IMR-90 (cell line): Measurements from ENCODE around the gene KIF5C. TPM values are rescaled to one million over a fixed set of nuclear protein-coding genes. Genes with fewer than 3 reads are reported as not detected.

Source experiments
- ATAC-seq: fragments of 200-7000 bp; cut with Tn5 transposase; 2 replicates; pipeline ENCODE4 v1.9.1; 2020; ENCODE audit warnings: low read depth, mild to moderate bottlenecking, moderate library complexity
- BruUV-seq: library from RNA; stranded (reverse); fragments of 400-500 nt; replicated peaks from 2 replicates; lab custom pipeline; 2021; lab: Mats Ljungman, UMichigan
- CTCF ChIA-PET: fragments of 300-600 bp; formaldehyde crosslinking; extraction: SDS; loops from one replicate; lab custom pipeline; 2021; ENCODE audit warnings: antibody characterized with exemption; lab: Yijun Ruan, JAX
- POLR2A ChIA-PET: fragments of 300-600 bp; sonication (Branson Sonifier 250); formaldehyde crosslinking; loops from one replicate; lab custom pipeline; 2022; ENCODE audit warnings: antibody characterized with exemption; ENCODE audit not compliant: unreplicated experiment; lab: Charles Lee
- DNase-seq: peaks from one replicate; pipeline ENCODE4 v3.0.0; 2013
- H2AFZ ChIP-seq: replicated peaks from 2 replicates; pipeline ENCODE3; 2013; ENCODE audit warnings: low read length, mild to moderate bottlenecking; ENCODE audit not compliant: poor library complexity
- H2AK5ac ChIP-seq: 2 replicates; pipeline ENCODE4 v1.6.1; 2013; ENCODE audit warnings: low read depth, low read length, inconsistent platforms
- H2AK9ac ChIP-seq: replicated peaks from 2 replicates; pipeline ENCODE3; 2013; ENCODE audit warnings: mild to moderate bottlenecking, low read depth, low read length, moderate library complexity; ENCODE audit not compliant: poor library complexity
- H2BK120ac ChIP-seq: 2 replicates; pipeline ENCODE4 v1.6.1; 2013; ENCODE audit warnings: low read depth, low read length, inconsistent platforms
- H2BK15ac ChIP-seq: 3 replicates; pipeline ENCODE4 v1.6.1; 2013; ENCODE audit warnings: low read depth, low read length, inconsistent platforms
- H2BK20ac ChIP-seq: 2 replicates; pipeline ENCODE4 v1.6.1; 2013; ENCODE audit warnings: low read depth, mild to moderate bottlenecking, inconsistent platforms, low read length, moderate library complexity
- H2BK5ac ChIP-seq: 2 replicates; pipeline ENCODE4 v1.6.1; 2013; ENCODE audit warnings: mild to moderate bottlenecking, low read depth, low read length, inconsistent platforms; ENCODE audit not compliant: poor library complexity, severe bottlenecking
- H3K14ac ChIP-seq: replicated peaks from 2 replicates; pipeline ENCODE4 v1.6.1; 2013; ENCODE audit warnings: low read depth, low read length, inconsistent platforms
- H3K18ac ChIP-seq: 2 replicates; pipeline ENCODE4 v1.6.1; 2013; ENCODE audit warnings: low read depth, low read length, control low read depth
- H3K23ac ChIP-seq: 2 replicates; pipeline ENCODE4 v1.6.1; 2013; ENCODE audit warnings: low read depth, low read length, inconsistent platforms
- H3K27ac ChIP-seq: 2 replicates; pipeline ENCODE4 v1.5.1; 2013; ENCODE audit warnings: mild to moderate bottlenecking, control low read depth, low read length; ENCODE audit not compliant: insufficient read depth
- H3K27me3 ChIP-seq: 2 replicates; pipeline ENCODE4 v1.6.1; 2013; ENCODE audit warnings: low read length; ENCODE audit not compliant: control insufficient read depth, insufficient read depth
- H3K36me3 ChIP-seq: 2 replicates; pipeline ENCODE4 v1.6.1; 2013; ENCODE audit warnings: low read length, mixed read lengths; ENCODE audit not compliant: control insufficient read depth, insufficient read depth
- H3K4ac ChIP-seq: 2 replicates; pipeline ENCODE4 v1.6.1; 2013; ENCODE audit warnings: low read depth, low read length, inconsistent platforms
- H3K4me1 ChIP-seq: 2 replicates; pipeline ENCODE4 v1.6.1; 2013; ENCODE audit warnings: low read length, mixed read lengths; ENCODE audit not compliant: control insufficient read depth, insufficient read depth
- H3K4me2 ChIP-seq: 2 replicates; pipeline ENCODE4 v1.6.1; 2013; ENCODE audit warnings: low read depth, mild to moderate bottlenecking, control low read depth, low read length, moderate library complexity
- H3K4me3 ChIP-seq: 2 replicates; pipeline ENCODE4 v1.5.1; 2013; ENCODE audit warnings: low read depth, mild to moderate bottlenecking, control low read depth, low read length, moderate library complexity; ENCODE audit not compliant: insufficient read depth
- H3K56ac ChIP-seq: 2 replicates; pipeline ENCODE4 v1.6.1; 2013; ENCODE audit warnings: low read length, inconsistent platforms; ENCODE audit not compliant: insufficient read depth; ENCODE audit errors: extremely low read depth
- H3K79me1 ChIP-seq, 2 experiments: 2 replicates each; pipeline ENCODE4 v1.6.1; 2013; ENCODE audit warnings: low read length in 2 of 2, inconsistent platforms in 1 of 2, low read depth in 1 of 2
- H3K9ac ChIP-seq: 2 replicates; pipeline ENCODE4 v1.6.1; 2013; ENCODE audit warnings: low read depth, low read length, control low read depth
- H3K9me1 ChIP-seq: 2 replicates; pipeline ENCODE4 v1.6.1; 2013; ENCODE audit warnings: low read length, inconsistent platforms; ENCODE audit not compliant: insufficient read depth
- H3K9me3 ChIP-seq: 2 replicates; pipeline ENCODE4 v1.6.1; 2013; ENCODE audit warnings: low read length; ENCODE audit not compliant: control insufficient read depth, insufficient read depth
- H4K20me1 ChIP-seq: 2 replicates; pipeline ENCODE4 v1.6.1; 2013; ENCODE audit warnings: low read length, inconsistent platforms; ENCODE audit not compliant: insufficient read depth
- H4K5ac ChIP-seq: 2 replicates; pipeline ENCODE4 v1.6.1; 2013; ENCODE audit warnings: mild to moderate bottlenecking, low read depth, low read length, control low read depth
- H4K8ac ChIP-seq, 2 experiments: 2 replicates each; pipeline ENCODE4 v1.6.1; 2013; ENCODE audit warnings: low read depth in 2 of 2, low read length in 2 of 2, control low read depth in 1 of 2, inconsistent platforms in 1 of 2
- H4K91ac ChIP-seq: 2 replicates; pipeline ENCODE4 v1.6.1; 2013; ENCODE audit warnings: low read depth, low read length, inconsistent platforms; ENCODE audit not compliant: insufficient read depth
- BHLHE40 ChIP-seq: fragments of 150-350 bp; IDR thresholded peaks from 2 replicates; pipeline ENCODE4 v1.6.1; 2016; ENCODE audit warnings: mild to moderate bottlenecking, low read depth, low read length
- CEBPB ChIP-seq: IDR thresholded peaks from 2 replicates; pipeline ENCODE4 v1.6.1; 2012; ENCODE audit warnings: low read depth, low read length, improper control_type of control experiment
- CHD1 ChIP-seq: IDR thresholded peaks from 2 replicates; pipeline ENCODE4 v1.6.1; 2012; ENCODE audit warnings: low read depth, low read length, improper control_type of control experiment
- FOS ChIP-seq: fragments of 150-350 bp; IDR thresholded peaks from 2 replicates; pipeline ENCODE4 v1.6.1; 2016; ENCODE audit warnings: low read depth, low read length
- MAFK ChIP-seq: IDR thresholded peaks from 2 replicates; pipeline ENCODE4 v1.6.1; 2012; ENCODE audit warnings: low read depth, low read length, improper control_type of control experiment
- MAZ ChIP-seq: IDR thresholded peaks from 2 replicates; pipeline ENCODE4 v1.6.1; 2012; ENCODE audit warnings: low read depth, mild to moderate bottlenecking, low read length, improper control_type of control experiment, moderate library complexity, borderline replicate concordance
- MXI1 ChIP-seq: IDR thresholded peaks from 2 replicates; pipeline ENCODE4 v1.6.1; 2012; ENCODE audit warnings: low read depth, mild to moderate bottlenecking, low read length, moderate library complexity, borderline replicate concordance
- NFE2L2 ChIP-seq: fragments of 150-350 bp; IDR thresholded peaks from 2 replicates; pipeline ENCODE4 v1.6.1; 2016; ENCODE audit warnings: low read depth, mild to moderate bottlenecking, low read length
- POLR2A ChIP-seq: IDR thresholded peaks from 2 replicates; pipeline ENCODE4 v1.6.1; 2012; ENCODE audit warnings: mild to moderate bottlenecking, low read depth, low read length
- RAD21 ChIP-seq: IDR thresholded peaks from 2 replicates; pipeline ENCODE4 v1.6.1; 2012; ENCODE audit warnings: low read length, improper control_type of control experiment
- RCOR1 ChIP-seq: IDR thresholded peaks from 2 replicates; pipeline ENCODE4 v1.6.1; 2012; ENCODE audit warnings: mild to moderate bottlenecking, low read length, improper control_type of control experiment; ENCODE audit not compliant: insufficient replicate concordance
- RFX5 ChIP-seq: IDR thresholded peaks from 2 replicates; pipeline ENCODE4 v1.8.0; 2012; ENCODE audit warnings: low read depth, mild to moderate bottlenecking, low read length, moderate library complexity
- SMC3 ChIP-seq: fragments of 150-350 bp; IDR thresholded peaks from 2 replicates; pipeline ENCODE4 v1.6.1; 2016; ENCODE audit warnings: low read depth, mild to moderate bottlenecking, antibody characterized with exemption, low read length, moderate library complexity
- WGBS, 2 experiments: methylation state at CpG; one replicate each; pipeline versions ENCODE4 v1.1.5 to v1.1.7; 2013; ENCODE audit warnings: missing lambda C conversion rate in 2 of 2; ENCODE audit not compliant: insufficient read length in 1 of 2; ENCODE audit errors: extremely low coverage in 2 of 2; 5-methylcytosine and 5-hydroxymethylcytosine counted together
- dilution Hi-C: fragments of 300-500 bp; cut with HindIII; formaldehyde crosslinking; loops from one replicate; pipeline ENCODE4 v1.14.3; 2018; ENCODE audit warnings: low sequenced_read_pairs; ENCODE audit not compliant: unreplicated experiment
- in situ Hi-C: fragments of 300-500 bp; cut with MboI; formaldehyde crosslinking; loops from 3 replicates; pipeline ENCODE4 v1.14.3; 2019; ENCODE audit warnings: low sequenced_read_pairs, inconsistent platforms, mixed read lengths
- intact Hi-C: fragments of 100-400 bp; cut with micrococcal nuclease; formaldehyde crosslinking; loops from 2 replicates; pipeline ENCODE4 v1.10.0; 2022
- polyA plus RNA-seq, 3 experiments: library from polyadenylated mRNA; depleted of rRNA; stranded (reverse); fragments of >200 nt; gene quantifications; 2 replicates each; pipeline ENCODE4 v1.2.3, GENCODE V29; 2012; ENCODE audit warnings: low replicate concordance in 1 of 3
- total RNA-seq: library from RNA; depleted of rRNA; stranded (reverse); fragments of >200 nt; gene quantifications from 2 replicates; pipeline ENCODE4 v1.2.3, GENCODE V29; 2012
- TF ChIP-seq, protein P1 (sequence below): conservative IDR thresholded peaks from 2 replicates; pipeline ENCODE4 v1.5.1; 2012; ENCODE audit warnings: mild to moderate bottlenecking, low read depth, low read length, improper control_type of control experiment
- TF ChIP-seq, protein P2 (sequence below): fragments of 150-350 bp; IDR thresholded peaks from 2 replicates; pipeline ENCODE4 v1.6.1; 2017; ENCODE audit warnings: mild to moderate bottlenecking, antibody characterized with exemption, low read length, low read depth
- TF ChIP-seq, protein P3 (sequence below): fragments of 150-350 bp; IDR thresholded peaks from 2 replicates; pipeline ENCODE4 v1.6.1; 2016; ENCODE audit warnings: low read depth, mild to moderate bottlenecking, low read length, moderate library complexity, borderline replicate concordance

The KIF5C gene
- total and polyA plus RNA-seq, 2 of the 4 experiments (the other 2 are of a cell fraction), result 0.10 to 0.18 TPM

DNA sequence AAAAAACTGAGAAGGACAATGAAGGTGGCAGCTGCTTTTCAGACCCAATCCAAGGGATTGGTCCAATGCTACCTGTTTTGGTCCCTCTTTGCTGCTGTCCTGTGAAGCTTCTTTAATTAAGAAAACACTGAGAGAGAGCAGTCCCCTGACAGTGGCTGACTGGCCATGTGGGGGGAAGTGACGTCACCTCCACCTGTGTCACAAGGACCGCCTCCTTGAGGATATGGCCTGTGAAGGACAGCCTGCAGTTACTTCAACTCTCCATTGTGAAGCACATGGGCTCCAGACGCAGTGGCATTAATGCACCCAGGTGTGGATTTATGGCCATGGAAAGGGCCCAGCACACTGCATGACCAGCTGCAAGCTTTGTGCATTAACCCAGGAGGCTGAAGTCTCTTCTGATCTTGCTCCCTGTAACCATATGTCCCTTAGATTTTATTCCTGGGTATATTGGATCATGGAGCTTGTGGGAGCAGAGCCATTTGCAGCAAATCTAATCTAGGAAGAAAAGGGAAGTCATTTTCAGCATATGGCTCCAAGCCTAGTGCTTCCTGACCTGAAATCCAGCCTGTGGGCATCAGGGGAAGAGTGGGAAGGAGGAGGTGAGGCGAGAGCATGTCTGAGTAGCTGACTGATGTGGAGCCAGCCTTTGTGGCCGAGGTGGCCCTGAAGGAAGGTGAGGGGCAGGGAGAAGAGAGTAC lies 32.2 kb downstream of the KIF5C start:
- CTCF ChIA-PET, result no interaction called here
- no peak overlapping the region for H3K56ac ChIP-seq

More for the DNA sequence above, 32.2 kb downstream of the KIF5C start:
- no peaks in the 10 kb centered on the region for H3K9me1 ChIP-seq
- BruUV-seq, result no TSS peak
- H4K5ac ChIP-seq, result no peak overlapping the region
- no peaks in the 10 kb centered on the region for H3K9me3 ChIP-seq
- no peak overlapping the region for H2AFZ ChIP-seq
- no peak overlapping the region for H3K4ac ChIP-seq
- H3K4me3 ChIP-seq, result no peak overlapping the region
- no peak overlapping the region for H3K14ac ChIP-seq
- in situ Hi-C loops (no loop called here), dilution Hi-C loops (no loop called here), intact Hi-C loops (no loop called here)
- H3K4me2 ChIP-seq, result no peak overlapping the region
- DNase-seq, result no peak
- no peak overlapping the region for H3K27ac ChIP-seq
- H4K91ac ChIP-seq, result no peak overlapping the region
- WGBS, 2 experiments, result 60% methylated on average over 1 of the region's 5 CpGs; no CpG with 5 or more reads in 1 of the 2 experiments
- no peaks in the 10 kb centered on the region for H3K4me1 ChIP-seq
- no peak overlapping the region for H2BK120ac ChIP-seq
- ATAC-seq, result no peak
- no peak overlapping the region for H3K18ac ChIP-seq
- H3K27me3 ChIP-seq, result peaks cover 4% of the 10 kb centered on the region; the same call in 1 of the 2 replicates
- no peak overlapping the region for H2BK5ac ChIP-seq
- no peak overlapping the region for H3K9ac ChIP-seq
- H4K20me1 ChIP-seq, result no peaks in the 10 kb centered on the region
- no peak overlapping the region for H2BK15ac ChIP-seq
- TF ChIP-seq MAFK, result no peak
- no peak for TF ChIP-seq MXI1
- TF ChIP-seq, protein P1, sequence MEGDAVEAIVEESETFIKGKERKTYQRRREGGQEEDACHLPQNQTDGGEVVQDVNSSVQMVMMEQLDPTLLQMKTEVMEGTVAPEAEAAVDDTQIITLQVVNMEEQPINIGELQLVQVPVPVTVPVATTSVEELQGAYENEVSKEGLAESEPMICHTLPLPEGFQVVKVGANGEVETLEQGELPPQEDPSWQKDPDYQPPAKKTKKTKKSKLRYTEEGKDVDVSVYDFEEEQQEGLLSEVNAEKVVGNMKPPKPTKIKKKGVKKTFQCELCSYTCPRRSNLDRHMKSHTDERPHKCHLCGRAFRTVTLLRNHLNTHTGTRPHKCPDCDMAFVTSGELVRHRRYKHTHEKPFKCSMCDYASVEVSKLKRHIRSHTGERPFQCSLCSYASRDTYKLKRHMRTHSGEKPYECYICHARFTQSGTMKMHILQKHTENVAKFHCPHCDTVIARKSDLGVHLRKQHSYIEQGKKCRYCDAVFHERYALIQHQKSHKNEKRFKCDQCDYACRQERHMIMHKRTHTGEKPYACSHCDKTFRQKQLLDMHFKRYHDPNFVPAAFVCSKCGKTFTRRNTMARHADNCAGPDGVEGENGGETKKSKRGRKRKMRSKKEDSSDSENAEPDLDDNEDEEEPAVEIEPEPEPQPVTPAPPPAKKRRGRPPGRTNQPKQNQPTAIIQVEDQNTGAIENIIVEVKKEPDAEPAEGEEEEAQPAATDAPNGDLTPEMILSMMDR, result no peak
- TF ChIP-seq FOS, result no peak
- no peak for TF ChIP-seq RAD21
- TF ChIP-seq BHLHE40, result no peak
- no peak for TF ChIP-seq POLR2A
- TF ChIP-seq MAZ, result no peak
- TF ChIP-seq, protein P2, sequence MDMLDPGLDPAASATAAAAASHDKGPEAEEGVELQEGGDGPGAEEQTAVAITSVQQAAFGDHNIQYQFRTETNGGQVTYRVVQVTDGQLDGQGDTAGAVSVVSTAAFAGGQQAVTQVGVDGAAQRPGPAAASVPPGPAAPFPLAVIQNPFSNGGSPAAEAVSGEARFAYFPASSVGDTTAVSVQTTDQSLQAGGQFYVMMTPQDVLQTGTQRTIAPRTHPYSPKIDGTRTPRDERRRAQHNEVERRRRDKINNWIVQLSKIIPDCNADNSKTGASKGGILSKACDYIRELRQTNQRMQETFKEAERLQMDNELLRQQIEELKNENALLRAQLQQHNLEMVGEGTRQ, result no peak
- no peak for TF ChIP-seq SMC3
- no peak for TF ChIP-seq RCOR1
- no peak for TF ChIP-seq NFE2L2
- no peak for TF ChIP-seq RFX5
- no peak for TF ChIP-seq CHD1
- no peak for TF ChIP-seq CEBPB
- TF ChIP-seq, protein P3, sequence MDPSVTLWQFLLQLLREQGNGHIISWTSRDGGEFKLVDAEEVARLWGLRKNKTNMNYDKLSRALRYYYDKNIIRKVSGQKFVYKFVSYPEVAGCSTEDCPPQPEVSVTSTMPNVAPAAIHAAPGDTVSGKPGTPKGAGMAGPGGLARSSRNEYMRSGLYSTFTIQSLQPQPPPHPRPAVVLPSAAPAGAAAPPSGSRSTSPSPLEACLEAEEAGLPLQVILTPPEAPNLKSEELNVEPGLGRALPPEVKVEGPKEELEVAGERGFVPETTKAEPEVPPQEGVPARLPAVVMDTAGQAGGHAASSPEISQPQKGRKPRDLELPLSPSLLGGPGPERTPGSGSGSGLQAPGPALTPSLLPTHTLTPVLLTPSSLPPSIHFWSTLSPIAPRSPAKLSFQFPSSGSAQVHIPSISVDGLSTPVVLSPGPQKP, result no peak
- H2AK9ac ChIP-seq, result no peak overlapping the region
- H2AK5ac ChIP-seq, result no peak overlapping the region
- no peak overlapping the region for H4K8ac ChIP-seq
- no peak overlapping the region for H3K23ac ChIP-seq
- POLR2A ChIA-PET, result no interaction called here
- no peaks in the 10 kb centered on the region for H3K36me3 ChIP-seq
- no peak overlapping the region for H2BK20ac ChIP-seq
- no peaks in the 10 kb centered on the region for H3K79me1 ChIP-seq
